HuH-7 (cell line): ENCODE measurements around the gene UNC93B1.

Experiments used
- DNase-seq: peaks from one replicate; pipeline ENCODE4 v3.0.0; 2011; ENCODE audit warnings: low spot score

The UNC93B1 gene

DNA sequence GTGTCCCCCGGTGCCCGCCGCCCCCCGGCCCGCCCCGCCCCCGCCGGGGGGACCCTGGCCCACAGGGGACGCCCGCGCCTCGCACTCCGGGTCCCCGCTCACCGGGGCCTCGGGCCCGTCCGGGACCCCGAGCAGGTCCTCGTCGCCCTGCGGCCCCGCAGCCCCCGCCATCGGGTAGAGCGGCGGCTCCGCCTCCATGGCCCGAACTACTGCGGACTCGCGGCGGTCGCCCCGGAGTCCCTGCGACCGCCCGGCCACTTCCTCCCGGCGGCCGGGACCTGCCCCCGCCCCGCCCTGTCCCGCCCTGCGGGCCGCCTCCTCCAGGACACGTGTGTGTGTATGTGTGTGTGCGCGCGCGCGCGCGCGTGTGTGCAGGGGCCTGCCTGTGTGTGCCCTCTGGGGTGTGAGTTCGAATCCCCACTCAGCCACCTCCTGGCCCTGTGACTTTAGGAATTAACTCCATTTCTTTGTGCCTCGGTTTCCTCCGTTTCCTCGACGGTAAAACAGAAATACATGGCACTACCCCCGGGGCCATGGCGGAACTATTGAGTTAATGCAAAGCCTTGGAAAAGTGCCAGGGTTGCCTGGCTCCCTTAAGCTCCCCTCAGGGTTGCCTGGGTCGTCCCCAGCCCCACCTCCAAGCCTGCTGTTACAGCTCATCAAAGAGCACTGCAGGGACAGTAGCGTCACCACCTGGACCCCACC, at the start of gene UNC93B1:
Gene UNC93B1, minus strand, starts transcription at position 252 of the 705 bp plus-strand sequence. Its CDS starts 54 bp downstream, at position 198.
- peak; percentile 100 for DNase-seq

DNA sequence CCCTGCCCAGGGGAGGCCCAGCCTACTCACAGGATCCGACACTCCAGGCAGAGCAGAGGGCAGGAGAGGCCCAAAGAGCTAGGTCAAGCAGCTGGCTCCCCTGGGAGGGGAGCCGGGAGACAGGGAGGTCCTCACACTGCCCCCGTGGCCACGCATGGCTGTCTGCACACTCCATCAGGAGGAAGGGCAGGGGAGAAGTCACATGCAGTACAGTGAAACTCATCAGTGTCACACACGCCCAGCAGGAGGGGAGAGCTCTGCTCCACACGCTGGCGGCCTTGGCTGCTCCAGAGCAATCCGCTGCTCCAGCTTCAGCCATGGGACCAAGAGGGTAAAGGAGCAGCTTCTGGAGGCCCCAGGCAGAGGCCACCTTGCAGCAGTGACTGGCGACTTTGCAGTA, 49.2 kb upstream of the UNC93B1 start:
- peak; percentile 61 for DNase-seq

DNA sequence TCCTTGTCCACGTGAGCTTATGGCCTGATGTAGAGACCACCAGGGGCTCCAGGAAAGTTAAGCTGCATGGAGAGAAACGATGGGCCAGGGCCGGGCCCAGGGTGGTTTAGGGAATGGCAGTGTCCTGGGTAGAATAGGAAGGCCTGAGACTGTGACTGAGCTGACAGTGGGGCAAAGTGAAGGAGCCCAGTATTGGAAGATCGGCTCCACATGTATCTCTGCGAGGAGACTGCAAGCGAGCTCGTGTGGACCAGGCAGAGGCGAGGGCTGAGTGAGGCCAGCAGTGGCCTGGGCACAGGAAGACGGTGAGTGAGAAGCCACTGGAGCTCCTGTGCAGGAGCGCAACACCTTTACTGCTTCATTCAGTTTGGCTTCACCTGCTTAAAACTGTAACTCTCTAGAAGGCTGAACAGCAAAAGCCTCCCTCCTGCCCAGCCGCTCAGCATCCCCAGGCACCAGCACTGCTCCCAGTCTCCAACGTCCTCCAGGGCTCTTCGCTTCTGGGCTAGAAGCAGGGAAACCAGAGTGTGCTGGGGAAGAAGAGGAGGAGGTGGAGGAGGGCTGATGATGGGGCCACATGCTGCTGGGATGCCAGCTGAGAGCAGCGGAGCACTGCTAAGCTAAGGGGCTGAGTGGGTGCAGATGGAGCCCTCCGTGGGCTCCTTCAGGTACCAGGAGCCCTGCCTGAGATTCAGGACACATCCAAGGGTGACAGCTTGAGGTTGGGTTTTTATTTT, 48.4 kb upstream of the UNC93B1 start:
- no peak for DNase-seq

GRCh38 chr11:68051191-68052136, 47.6 kb upstream of the UNC93B1 start:
- DNase-seq = peak; percentile 58

GRCh38 chr11:68050371-68050841, 46.5 kb upstream of the UNC93B1 start:
- DNase-seq = no peak

- no peak for DNase-seq
Observed at GRCh38 chr11:68049509-68050370, 45.8 kb upstream of the UNC93B1 start.

DNA sequence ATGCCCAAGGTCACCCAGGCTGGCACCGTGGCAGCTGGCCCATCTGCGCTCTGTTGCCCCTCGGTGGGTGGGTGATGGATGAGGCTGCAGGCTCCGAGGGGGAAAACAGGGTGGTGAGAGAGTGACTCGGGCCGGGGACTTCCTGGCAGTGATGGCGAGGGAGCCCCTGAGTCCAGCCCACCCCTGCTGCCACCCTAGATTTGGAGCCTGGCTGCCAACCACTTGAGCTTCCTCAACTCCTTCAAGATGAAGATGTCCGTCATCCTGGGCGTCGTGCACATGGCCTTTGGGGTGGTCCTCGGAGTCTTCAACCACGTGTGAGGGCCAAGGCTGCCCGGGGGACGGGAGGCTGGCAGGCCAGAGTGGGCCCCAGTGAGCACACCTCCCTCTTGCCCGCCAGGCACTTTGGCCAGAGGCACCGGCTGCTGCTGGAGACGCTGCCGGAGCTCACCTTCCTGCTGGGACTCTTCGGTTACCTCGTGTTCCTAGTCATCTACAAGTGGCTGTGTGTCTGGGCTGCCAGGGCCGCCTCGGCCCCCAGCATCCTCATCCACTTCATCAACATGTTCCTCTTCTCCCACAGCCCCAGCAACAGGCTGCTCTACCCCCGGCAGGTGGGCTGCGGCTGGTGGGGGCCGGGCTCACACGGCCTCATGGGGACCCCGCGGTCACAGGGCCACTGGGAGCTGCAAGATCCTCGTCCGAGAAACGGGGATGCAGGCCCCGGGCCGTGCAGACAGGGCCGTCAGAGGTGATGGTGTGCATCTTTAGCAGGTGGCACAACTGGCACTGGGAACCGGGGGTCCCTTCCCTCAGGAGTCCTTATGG, 45.0 kb upstream of the UNC93B1 start:
- no peak for DNase-seq

DNA sequence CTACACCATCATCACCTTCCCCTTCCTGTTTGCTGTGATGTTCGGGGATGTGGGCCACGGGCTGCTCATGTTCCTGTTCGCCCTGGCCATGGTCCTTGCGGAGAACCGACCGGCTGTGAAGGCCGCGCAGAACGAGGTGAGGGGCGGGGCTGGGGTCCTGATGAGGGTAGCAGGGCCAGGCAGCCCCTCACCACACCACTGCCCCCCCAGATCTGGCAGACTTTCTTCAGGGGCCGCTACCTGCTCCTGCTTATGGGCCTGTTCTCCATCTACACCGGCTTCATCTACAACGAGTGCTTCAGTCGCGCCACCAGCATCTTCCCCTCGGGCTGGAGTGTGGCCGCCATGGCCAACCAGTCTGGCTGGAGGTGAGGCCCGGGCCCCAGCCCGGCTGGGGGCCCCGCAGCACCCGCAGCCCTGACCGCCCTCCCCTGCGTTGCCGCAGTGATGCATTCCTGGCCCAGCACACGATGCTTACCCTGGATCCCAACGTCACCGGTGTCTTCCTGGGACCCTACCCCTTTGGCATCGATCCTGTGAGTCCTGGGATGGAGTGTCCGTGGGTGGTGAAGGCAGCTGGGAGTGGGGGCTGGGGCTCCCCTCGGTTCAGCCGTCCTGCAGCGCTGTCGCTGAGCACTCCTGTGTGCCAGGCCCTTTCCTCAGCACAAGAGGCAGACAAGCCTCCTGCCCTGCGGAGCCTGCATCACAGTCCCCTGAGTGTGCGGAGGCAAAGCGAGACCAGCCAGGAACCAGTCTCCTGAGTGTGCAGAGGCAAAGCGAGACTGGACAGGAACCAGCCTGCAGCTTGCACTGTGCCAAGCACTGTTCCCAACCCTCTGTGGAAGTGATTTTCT, 43.8 kb upstream of the UNC93B1 start:
- DNase-seq = no peak

DNA sequence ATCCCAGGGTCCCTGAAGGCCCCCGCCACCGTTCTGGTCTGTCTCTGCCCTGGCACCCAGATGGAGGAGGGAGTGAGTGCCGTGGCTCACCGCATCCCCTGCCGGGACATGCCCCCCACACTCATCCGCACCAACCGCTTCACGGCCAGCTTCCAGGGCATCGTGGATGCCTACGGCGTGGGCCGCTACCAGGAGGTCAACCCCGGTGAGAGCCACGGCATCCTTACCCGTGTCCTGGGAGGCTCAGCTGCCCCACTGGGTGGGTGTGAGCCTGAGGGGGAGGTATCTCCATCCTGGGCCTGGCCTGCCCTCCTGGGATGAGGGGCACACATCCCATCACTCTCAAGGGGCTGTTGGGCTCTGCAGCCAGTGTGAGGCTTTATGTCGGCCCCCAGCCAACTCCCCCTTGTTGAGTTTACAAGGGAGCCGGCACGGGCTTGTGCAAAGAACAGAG, 41.0 kb upstream of the UNC93B1 start:
- DNase-seq = no peak

GRCh38 chr11:68044145-68044813, 40.4 kb upstream of the UNC93B1 start:
- DNase-seq = no peak

- DNase-seq = no peak
Observed at GRCh38 chr11:68043349-68044144, 39.6 kb upstream of the UNC93B1 start.

DNA sequence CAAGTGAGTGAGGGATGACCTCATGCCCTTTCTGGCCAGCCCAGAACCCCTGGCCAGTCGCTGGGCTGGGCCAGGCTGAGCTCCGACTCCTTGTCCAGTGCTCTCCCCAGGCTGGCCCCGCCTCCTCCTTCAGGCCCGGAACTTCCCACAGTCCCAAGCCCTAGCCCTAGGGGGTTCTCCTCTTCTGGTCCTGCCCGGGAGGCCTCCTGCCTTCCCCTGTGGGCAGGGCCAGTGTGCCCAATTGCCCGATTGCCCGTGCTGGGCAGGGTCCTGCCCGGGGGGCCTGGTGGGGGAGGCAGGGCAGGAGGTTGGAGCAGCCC, 39.1 kb upstream of the UNC93B1 start:
- DNase-seq = no peak

DNA sequence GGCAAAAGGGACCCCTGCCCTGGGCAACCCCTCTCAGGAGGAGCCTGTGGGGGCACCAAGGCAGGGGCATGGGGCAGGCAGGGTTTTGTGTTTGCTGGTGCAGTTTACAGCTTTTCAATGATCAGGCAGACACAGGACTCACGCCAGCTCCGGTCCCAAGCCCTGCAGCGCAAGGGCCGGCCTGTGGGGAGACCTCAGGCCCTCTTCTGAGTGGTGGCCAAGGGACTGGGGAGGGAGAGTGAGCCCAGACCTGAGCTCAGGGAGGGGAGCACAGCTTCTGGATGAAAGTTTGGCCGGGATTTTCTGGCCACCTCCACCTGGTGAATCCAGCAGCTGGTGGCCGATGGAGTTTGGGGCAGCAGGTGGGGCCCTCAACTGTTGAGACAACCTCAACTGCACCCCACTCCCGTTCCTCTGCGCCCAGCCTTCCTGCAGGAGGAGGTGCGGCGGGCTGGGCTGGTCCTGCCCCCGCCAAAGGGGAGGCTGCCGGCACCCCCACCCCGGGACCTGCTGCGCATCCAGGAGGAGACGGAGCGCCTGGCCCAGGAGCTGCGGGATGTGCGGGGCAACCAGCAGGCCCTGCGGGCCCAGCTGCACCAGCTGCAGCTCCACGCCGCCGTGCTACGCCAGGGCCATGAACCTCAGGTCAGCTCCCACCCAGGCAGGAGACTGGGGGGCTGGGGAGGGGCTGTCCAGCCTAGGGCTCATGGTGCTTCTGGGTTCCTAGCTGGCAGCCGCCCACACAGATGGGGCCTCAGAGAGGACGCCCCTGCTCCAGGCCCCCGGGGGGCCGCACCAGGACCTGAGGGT, 38.5 kb upstream of the UNC93B1 start:
- DNase-seq = peak; percentile 76

DNA sequence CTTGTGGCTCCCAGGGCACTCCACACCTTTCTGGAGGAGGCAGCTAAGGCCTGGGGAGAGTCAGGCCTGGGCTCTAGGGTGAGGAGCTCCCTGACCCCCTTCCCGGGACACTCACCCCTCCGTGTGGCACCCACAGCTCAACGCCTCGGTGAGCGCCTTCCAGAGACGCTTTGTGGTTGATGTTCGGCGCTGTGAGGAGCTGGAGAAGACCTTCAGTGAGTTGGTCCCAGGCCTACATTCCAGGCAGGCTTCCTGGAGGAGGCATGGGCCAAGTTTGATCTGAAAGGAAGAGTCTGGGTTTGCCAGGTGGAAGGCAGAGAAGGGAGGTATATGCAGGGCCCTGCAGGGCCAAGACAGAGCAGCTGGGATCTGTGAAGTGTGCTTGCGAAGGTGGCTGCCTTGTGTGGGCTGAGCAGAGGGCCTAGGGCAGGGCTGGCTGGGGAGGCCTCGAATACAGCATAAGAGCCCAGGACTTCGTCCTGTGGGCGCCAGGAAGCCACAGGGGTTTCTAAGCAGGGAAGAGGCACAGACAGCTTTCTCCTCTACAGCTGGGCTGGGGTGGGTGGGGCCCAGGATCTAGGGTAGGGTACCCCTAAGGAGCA, 37.8 kb upstream of the UNC93B1 start:
- no peak for DNase-seq

GRCh38 chr11:68040957-68041591, 37.2 kb upstream of the UNC93B1 start:
- DNase-seq = no peak
